NCI-H345 (cell line): ENCODE data around the gene TNFRSF6B.
"Not testable (repeated sequence)": the region's sequence is repeated elsewhere in the genome, so short reads cannot be mapped to it uniquely, and the experiment has no call there.

ENCODE experiments used
- DNase-seq: peaks from one replicate; lab custom pipeline; 2025; lab: John Stamatoyannopoulos, UW

TNFRSF6B gene

DNA sequence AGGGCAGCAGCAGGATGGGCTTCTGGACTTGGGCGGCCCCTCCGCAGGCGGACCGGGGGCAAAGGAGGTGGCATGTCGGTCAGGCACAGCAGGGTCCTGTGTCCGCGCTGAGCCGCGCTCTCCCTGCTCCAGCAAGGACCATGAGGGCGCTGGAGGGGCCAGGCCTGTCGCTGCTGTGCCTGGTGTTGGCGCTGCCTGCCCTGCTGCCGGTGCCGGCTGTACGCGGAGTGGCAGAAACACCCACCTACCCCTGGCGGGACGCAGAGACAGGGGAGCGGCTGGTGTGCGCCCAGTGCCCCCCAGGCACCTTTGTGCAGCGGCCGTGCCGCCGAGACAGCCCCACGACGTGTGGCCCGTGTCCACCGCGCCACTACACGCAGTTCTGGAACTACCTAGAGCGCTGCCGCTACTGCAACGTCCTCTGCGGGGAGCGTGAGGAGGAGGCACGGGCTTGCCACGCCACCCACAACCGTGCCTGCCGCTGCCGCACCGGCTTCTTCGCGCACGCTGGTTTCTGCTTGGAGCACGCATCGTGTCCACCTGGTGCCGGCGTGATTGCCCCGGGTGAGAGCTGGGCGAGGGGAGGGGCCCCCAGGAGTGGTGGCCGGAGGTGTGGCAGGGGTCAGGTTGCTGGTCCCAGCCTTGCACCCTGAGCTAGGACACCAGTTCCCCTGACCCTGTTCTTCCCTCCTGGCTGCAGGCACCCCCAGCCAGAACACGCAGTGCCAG lies at the start of gene TNFRSF6B:
TSS of gene TNFRSF6B (plus strand) at position 25 of the 729 bp plus-strand sequence. CDS start at position 141, 116 bp downstream.
- no peak for DNase-seq

- no peak for DNase-seq
These were observed 48.3 kb upstream of the TNFRSF6B start for GRCh38 chr20:63648190-63648589.

DNA sequence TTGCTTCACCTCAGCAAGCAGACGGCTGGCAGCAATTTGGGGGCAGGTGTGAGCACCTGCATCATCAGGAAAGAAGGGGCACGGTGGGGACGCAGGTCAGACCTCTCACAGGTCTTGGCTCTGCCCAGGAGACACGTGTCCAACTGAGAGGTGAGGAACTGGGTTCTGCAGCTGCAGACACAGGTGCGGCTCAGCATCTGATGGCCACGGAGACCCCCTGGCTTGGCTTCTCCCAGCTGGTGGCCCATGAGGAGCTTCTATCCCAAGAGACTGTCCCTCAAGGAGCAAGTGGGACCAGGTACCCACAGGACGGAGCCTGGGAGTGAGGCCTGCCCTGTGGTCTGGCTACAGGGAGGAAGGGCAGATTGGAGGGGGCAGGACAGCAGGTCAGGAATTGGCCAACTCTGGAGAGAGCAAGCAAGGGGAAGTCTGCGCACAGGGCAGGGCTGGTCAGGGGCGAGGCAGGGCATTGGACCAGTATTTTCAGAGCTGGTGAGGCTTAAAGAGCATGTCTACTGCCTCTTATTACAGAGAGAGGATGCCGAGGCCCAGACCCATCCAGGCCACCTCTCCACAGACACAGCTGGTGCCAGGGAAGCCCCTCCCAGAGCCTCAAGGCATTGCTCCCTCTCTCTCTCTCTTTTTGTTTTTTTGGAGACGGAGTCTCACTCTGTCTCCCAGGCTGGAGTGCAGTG lies 47.4 kb upstream of the TNFRSF6B start:
- no peak for DNase-seq

GRCh38 chr20:63650486-63650885 lies 46.0 kb upstream of the TNFRSF6B start:
- DNase-seq: not testable (repeated sequence)

GRCh38 chr20:63651942-63652191 lies 44.6 kb upstream of the TNFRSF6B start:
- DNase-seq: peak; percentile 44

- DNase-seq: peak; percentile 63
These were observed 44.1 kb upstream of the TNFRSF6B start for GRCh38 chr20:63652192-63652980.

DNA sequence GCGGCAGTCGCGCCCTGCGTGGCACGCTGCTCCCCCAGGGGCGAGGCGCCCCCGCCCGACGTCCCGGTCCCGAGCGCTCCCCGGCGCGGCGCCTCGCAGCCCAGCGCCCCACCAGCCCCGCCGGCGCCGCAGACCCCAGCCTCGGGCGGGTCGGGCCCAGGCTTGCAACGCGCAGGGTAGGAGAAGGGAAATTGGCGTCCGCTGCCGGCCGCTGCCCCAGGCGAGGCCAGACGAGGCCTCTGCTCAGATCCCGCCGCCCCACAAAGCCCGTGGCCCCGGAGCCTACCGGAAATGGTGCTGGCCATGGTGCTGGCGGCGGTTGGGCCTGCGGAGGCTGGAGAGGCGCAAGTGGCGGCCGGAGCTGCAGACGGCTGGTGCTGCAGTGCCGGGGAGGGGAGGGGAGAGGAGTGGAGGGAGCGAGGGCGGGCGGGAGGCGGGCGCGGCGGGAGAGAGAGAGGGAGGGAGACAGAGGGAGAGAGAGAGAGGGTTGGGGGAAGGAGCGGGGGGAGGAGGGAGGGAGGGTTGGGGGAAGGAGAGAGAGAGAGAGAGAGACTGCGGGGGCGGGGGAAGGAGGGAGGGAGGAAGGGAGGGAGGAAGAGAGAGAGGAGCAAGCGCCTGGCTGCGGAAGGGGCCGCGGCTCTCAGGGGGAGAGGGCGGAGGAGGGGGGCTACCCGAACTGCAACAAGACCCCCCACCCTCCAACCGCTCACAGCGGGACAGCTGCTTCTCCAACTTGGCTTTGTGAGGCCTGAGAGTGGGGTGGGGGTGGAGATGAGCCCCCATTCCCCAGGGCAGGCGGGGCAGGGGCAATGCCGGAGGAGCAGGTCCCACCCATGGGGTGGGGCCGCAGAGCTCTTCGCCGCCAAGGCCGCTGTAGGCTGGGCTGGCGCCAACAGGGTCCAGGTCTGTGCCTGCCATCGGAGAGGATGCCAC lies 43.1 kb upstream of the TNFRSF6B start, which contains the start of gene STMN3:
TSS of gene STMN3 (minus strand) at position 384 of the 933 bp plus-strand sequence. CDS start at position 305, 79 bp downstream.
- peak; percentile 92 for DNase-seq

DNA sequence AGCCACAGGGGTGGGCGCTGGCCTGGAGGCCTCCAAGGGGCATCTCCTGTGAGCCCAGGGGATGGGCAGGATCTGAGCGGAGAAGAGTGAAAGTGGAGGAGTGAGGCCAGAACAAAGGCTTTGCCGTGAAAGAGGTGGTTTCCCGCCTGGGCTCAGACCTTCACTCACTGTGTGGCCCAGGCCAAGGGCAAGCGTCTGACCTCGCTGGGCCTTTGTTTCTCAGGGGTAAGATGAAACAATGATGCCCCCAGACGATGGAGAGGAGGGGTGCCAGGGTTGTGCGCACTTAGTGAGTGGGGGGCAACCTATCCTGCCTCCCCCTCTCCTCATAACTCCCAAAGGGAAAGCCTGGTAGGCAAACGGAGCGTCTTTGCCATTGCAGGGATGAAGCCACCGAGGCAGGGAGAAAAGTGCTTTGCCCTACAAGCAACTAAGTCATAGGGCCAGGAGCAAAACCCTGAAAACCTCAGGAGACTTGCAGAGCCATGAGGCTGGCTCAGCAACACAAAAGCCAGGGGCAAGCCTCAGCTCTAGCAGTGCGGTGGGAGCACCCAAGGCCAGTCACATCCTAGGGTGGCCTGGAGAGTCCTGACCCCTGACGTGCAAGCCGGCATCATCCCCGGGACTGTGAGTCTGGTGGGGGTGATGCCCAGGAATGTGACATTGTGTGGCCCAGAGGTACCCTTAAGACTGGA lies 42.3 kb upstream of the TNFRSF6B start:
- DNase-seq: no peak

GRCh38 chr20:63655249-63655648 lies 41.2 kb upstream of the TNFRSF6B start:
- peak; percentile 20 for DNase-seq

DNA sequence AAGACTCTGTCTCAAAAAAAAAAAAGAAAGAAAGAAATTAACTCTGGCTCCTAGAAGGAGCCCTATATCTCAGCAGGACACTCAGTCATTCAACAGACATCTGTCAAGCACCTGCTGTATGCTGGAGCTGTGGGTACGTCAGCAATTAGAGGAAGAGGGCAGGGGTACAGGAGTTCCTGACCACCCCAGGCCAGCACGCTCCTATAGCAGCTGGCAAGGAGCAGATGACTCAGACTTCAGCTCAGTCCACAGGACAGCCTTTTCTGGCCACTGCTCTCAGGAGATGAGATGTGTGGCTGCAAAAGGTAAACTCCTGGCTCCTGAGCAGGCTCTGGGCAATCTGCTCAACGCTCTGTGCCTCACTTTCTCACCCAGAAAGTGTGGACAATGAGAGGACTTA lies 40.0 kb upstream of the TNFRSF6B start:
- DNase-seq: no peak

- no peak for DNase-seq
These were observed 39.1 kb upstream of the TNFRSF6B start for GRCh38 chr20:63657260-63657936.

DNA sequence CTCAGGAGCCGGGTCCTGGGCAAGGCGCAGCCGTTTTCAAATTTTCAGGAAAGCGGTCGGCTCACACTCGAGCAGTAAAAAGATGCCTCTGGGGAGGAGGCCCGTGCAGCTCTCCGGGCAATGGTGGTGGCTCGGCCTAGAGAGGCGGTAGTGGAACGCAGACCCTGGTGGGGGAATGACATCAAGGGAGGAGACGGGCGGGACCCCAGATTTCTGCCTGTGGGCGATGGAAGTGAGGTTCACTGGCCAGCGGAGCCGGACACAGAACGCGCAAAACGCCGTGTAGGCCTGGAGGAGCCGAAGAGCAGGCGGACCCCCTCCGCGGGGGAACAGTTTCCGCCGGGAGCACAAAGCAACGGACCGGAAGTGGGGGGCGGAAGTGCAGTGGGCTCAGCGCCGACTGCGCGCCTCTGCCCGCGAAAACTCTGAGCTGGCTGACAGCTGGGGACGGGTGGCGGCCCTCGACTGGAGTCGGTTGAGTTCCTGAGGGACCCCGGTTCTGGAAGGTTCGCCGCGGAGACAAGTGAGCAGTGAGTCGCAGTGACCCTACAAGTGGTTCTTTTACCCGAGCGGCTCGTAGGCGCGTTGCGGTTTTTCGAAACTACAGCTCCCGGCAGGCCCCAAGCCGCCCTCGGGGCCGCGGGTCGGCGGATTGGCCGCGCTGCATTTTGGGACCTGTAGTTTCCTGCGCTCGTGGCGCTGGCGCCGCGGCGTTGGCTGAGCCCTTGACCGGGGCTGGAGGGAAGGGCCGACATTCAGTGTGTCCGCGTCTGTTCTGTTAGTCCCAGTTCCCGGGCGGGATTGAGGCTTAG lies 38.3 kb upstream of the TNFRSF6B start, which contains the start of gene RTEL1:
TSS of gene RTEL1 (plus strand) at position 376 of the 812 bp plus-strand sequence. CDS start 1,091 bp downstream, outside the sequence.
- DNase-seq: peak; percentile 92

DNA sequence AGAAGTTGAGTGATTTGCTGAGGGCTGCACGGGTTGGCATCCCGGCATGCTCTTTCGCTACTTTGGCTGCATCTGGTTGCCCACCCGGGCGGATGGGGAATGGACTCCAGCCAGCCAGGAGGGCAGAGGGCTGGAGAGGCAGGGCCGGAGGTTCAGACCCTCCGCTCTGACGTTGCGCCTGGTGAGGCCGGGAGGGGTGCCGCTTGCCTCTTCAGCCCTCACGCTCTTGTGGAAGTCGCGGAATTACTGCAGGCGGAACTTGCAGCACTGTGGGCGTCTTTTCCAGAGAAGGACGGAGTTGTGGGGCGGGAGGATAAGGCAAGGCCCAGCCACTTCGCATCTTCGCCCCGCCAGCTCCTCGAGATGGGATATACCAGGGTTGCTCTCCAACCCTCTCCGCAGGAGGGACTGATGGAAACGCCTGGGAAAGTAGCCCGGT lies 37.7 kb upstream of the TNFRSF6B start:
- no peak for DNase-seq

DNA sequence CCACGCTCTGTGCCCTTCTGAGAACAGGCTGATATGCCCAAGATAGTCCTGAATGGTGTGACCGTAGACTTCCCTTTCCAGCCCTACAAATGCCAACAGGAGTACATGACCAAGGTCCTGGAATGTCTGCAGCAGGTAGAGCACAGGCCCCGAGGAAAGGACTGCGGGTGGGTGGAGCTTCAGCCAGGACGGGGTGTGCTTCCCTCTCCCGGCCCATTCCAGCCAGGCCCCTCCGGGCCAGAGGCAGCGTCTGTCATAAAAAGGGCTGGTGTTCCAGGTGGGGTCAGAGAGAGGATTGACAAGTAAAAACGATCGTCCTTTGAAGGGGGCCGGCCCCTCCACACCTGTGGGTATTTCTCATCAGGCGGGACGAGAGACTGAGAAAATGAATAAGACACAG lies 37.1 kb upstream of the TNFRSF6B start:
- no peak for DNase-seq

DNA sequence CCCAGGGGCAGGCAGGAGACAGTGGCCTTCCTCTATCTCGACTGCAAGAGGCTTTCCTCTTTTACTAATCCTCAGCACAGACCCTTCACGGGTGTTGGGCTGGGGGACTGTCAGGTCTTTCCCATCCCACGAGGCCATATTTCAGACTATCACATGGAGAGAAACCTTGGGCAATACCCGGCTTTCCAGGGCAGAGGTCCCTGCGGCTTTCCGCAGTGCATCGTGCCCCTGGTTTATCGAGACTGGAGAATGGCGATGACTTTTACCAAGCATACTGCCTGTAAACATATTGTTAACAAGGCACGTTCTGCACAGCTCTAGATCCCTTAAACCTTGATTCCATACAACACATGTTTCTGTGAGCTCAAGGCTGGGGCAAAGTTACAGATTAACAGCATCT lies 36.3 kb upstream of the TNFRSF6B start:
- not testable (repeated sequence) for DNase-seq

DNA sequence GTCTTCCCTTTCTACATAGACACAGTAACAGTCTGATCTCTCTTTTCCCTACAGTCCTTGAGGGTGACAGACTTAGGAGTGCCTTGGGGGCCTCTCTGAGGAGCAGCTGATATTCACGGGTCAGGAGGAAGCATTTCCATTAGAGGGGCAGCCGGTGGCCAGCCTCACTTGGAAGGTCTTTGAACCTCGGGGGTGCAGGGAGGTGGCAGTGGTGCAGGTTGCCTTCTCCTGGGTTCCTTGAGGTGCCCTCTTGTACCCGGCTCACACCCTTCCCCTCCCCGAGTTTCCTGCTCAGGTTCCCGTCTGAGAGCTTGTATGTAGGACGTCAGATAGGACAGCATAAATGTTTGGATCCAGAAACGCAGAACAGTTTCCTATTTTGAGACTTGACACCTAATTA lies 35.8 kb upstream of the TNFRSF6B start:
- no peak for DNase-seq

DNA sequence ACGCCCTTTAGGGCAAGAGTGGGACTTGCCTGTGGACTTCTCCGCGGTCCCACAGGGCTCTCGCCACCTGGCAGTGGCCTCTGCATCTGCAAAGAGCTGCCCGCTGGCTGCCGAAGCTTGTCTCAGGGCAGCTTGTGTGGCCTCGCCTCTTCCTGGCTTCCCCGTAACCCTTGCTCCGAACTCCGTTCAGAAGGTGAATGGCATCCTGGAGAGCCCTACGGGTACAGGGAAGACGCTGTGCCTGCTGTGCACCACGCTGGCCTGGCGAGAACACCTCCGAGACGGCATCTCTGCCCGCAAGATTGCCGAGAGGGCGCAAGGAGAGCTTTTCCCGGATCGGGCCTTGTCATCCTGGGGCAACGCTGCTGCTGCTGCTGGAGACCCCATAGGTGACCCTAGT lies 35.3 kb upstream of the TNFRSF6B start:
- DNase-seq: no peak

GRCh38 chr20:63661959-63662812 lies 34.3 kb upstream of the TNFRSF6B start:
- DNase-seq: no peak

GRCh38 chr20:63662813-63663189 lies 33.7 kb upstream of the TNFRSF6B start:
- no peak for DNase-seq
